SU-DHL-6 (cell line): ENCODE results near the gene ANKS6.

Experiments used
- CTCF ChIP-seq: fragments of 200-600 bp; sonication (generic); IDR thresholded peaks from one replicate; pipeline ENCODE4 v1.5.1; 2017; ENCODE audit warnings: antibody characterized with exemption, mild to moderate bottlenecking, low read length, moderate library complexity; ENCODE audit not compliant: insufficient read depth, poor library complexity, severe bottlenecking
- EZH2phosphoT487 ChIP-seq: fragments of 200-600 bp; sonication (generic), shearing (Covaris generic); conservative IDR thresholded peaks from 2 replicates; pipeline ENCODE4 v1.6.1; 2018; ENCODE audit warnings: mild to moderate bottlenecking, antibody characterized with exemption, low read length, moderate library complexity, mixed read lengths

- TF ChIP-seq CTCF (no peak), EZH2phosphoT487 (no peak)
These were observed 12.1 kb upstream of the ANKS6 start for GRCh38 chr9:98808411-98808815.
